ENCODE results near the gene ATIC. TPM values are rescaled to one million over a fixed set of nuclear protein-coding genes. Genes with fewer than 3 reads are reported as not detected.

Gene ATIC
- total RNA-seq, 1 experiment from 2014 or later, result 285 TPM

- TF ChIP-seq ZNF425 (CRISPR knock-in tag; conservative IDR thresholded peaks at IDR 0.05), result no peak
- no peak for TF ChIP-seq IRF2 (CRISPR knock-in tag; IDR thresholded peaks at IDR 0.05; ENCODE audit: borderline replicate concordance, low read depth)
- no peak for TF ChIP-seq ZNF512 (CRISPR knock-in tag; IDR thresholded peaks at IDR 0.05; ENCODE audit: borderline replicate concordance)
- TF ChIP-seq ERG (CRISPR knock-in tag; IDR thresholded peaks at IDR 0.05), result no peak
- no peak for TF ChIP-seq ZNF232 (CRISPR knock-in tag; IDR thresholded peaks at IDR 0.05)
- no peak for TF ChIP-seq ESRRA (CRISPR knock-in tag; IDR thresholded peaks at IDR 0.05; ENCODE audit: borderline replicate concordance)
- TF ChIP-seq SMAD4 (CRISPR knock-in tag; IDR thresholded peaks at IDR 0.05), result no peak
- no peak for TF ChIP-seq PREB (CRISPR knock-in tag; IDR thresholded peaks at IDR 0.05; ENCODE audit: borderline replicate concordance)
- TF ChIP-seq NFATC4 (CRISPR knock-in tag; IDR thresholded peaks at IDR 0.05), result no peak
- no peak for TF ChIP-seq ZNF219 (CRISPR knock-in tag; IDR thresholded peaks at IDR 0.05; ENCODE audit: borderline replicate concordance)
- no peak for TF ChIP-seq ZNF317 (CRISPR knock-in tag; IDR thresholded peaks at IDR 0.05; ENCODE audit: borderline replicate concordance, low read depth)
- TF ChIP-seq AR (CRISPR knock-in tag; IDR thresholded peaks at IDR 0.05), result no peak
- TF ChIP-seq AFF4 (CRISPR knock-in tag; IDR thresholded peaks at IDR 0.05; ENCODE audit: borderline replicate concordance), result no peak
Observed at GRCh38 chr2:215392687-215393270, 80.9 kb downstream of the ATIC start (continued).
